Memory B cell (primary cell): ENCODE data around the gene ALCAM.
"Not testable (repeated sequence)": the region's sequence is repeated elsewhere in the genome, so short reads cannot be mapped to it uniquely, and the experiment has no call there.

Experiments
- ATAC-seq: fragments of 150-1000 bp; cut with Tn5 transposase; 2 replicates; pipeline ENCODE4 v1.10.0; 2021; ENCODE audit warnings: low read depth, mild to moderate bottlenecking, moderate library complexity
- DNase-seq, 2 donors: peaks; one replicate each; pipeline ENCODE4 v3.0.0; 2022; ENCODE audit warnings: low spot score in 2 of 2
- H3K27ac Mint-ChIP-seq: one replicate; pipeline ENCODE4 v1.8.0; 2022; ENCODE audit warnings: mild to moderate bottlenecking, moderate library complexity, mixed read lengths
- H3K27me3 Mint-ChIP-seq: one replicate; pipeline ENCODE4 v1.8.0; 2022; ENCODE audit warnings: mixed read lengths
- H3K36me3 Mint-ChIP-seq: one replicate; pipeline ENCODE4 v1.8.0; 2022; ENCODE audit warnings: mild to moderate bottlenecking, mixed read lengths
- H3K4me1 Mint-ChIP-seq: one replicate; pipeline ENCODE4 v1.8.0; 2022; ENCODE audit warnings: mixed read lengths
- H3K4me3 Mint-ChIP-seq: one replicate; pipeline ENCODE4 v1.8.0; 2022; ENCODE audit warnings: mild to moderate bottlenecking, moderate library complexity, mixed read lengths
- H3K9me3 Mint-ChIP-seq: one replicate; pipeline ENCODE4 v1.8.0; 2022; ENCODE audit warnings: mixed read lengths

Gene ALCAM

DNA sequence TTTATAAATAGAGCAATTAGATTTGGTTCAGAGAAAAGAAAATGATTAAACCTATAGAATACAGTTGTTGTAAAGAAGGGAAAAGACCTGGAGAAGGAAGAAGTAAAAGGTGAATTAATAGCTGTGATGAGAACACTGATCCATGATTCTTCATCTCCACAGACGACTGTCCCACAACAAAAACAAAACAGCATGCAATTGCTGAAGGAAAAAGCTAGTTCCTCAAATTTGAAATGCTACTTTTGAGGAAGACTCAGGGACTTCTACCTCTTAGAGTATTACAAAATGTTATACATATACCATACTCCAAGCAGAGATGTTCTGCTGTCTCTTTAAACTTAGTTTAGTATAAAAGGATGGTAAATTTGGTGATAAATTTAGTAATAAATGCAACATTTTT lies 21.5 kb downstream of the ALCAM start:
- Mint-ChIP-seq H3K9me3 (peaks cover 11% of the 10 kb centered on the region), H3K27me3 (no peaks in the 10 kb centered on the region), H3K36me3 (peaks cover 22% of the 10 kb centered on the region), H3K27ac (peak overlapping the region; percentile 51), H3K4me3 (no peak overlapping the region), H3K4me1 (peaks cover 27% of the 10 kb centered on the region)
- ATAC-seq = no peak
- DNase-seq = no peak

DNA sequence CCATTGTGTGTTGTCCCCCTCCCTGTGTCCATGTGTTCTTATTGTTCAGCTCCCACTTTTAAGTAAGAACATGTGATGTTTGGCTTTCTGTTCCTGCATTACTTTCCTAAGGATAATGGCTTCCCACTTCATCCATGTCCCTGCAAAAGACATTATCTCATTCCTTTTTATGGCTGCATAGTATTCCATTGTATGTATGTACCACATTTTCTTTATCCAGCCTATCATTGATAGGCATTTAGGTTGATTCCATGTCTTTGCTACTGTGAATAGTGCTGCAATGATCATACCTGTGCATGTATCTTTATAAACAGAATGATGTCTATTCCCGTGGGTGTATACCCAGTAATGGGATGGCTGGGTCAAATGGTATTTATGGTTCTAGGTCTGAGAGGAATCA lies 23.1 kb downstream of the ALCAM start:
- DNase-seq, H3K4me3 Mint-ChIP-seq, ATAC-seq, H3K27ac Mint-ChIP-seq, H3K27me3 Mint-ChIP-seq: not testable (repeated sequence)
- Mint-ChIP-seq H3K9me3 (peaks cover 10% of the 10 kb centered on the region), H3K36me3 (peaks cover 21% of the 10 kb centered on the region), H3K4me1 (peaks cover 27% of the 10 kb centered on the region)

DNA sequence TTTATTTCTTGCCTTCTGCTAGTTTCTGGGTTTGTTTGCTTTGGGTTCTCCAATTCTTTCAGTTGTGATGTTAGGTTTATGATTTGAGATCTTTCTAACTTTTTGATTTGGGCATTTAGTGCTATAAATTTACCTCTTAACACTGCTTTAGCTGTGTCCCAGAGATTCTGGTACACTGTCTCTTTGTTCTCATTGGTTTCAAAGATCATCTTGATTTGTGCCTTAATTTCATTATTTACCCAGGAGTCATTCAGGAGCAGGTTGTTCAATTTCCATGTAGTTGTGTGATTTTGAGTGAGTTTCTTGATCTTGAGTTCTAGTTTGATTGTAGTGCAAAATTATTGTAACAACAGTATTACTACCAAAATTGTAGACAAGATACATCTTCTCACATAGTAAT lies 25.9 kb downstream of the ALCAM start:
- ATAC-seq, H3K27ac Mint-ChIP-seq, DNase-seq: not testable (repeated sequence)

DNA sequence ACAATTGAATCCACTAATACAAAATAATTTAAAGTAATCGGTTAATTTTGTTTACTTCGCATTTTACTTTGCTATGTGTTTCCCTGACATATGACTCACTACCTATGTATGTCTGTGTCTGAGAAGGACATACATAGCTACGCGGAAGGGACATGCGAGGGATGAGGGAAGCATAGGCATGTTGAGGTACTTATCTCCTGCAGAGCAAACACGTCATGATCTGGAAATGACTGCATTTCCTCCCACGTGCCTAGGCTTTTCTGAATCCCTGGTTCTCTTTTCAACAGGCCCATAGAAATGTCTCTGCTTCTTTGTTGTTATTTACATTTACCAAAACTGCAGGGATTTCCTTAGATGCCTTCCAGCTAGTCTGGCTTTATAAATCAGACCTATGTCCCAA lies 27.5 kb downstream of the ALCAM start:
- no peak overlapping the region for H3K27ac Mint-ChIP-seq
- no peak overlapping the region for H3K4me3 Mint-ChIP-seq
- peaks cover 16% of the 10 kb centered on the region for H3K4me1 Mint-ChIP-seq
- DNase-seq = no peak
- peaks cover 10% of the 10 kb centered on the region for H3K9me3 Mint-ChIP-seq
- H3K36me3 Mint-ChIP-seq = peaks cover 23% of the 10 kb centered on the region
- ATAC-seq = no peak
- H3K27me3 Mint-ChIP-seq = no peaks in the 10 kb centered on the region

More for the DNA sequence above, 25.9 kb downstream of the ALCAM start:
- H3K36me3 Mint-ChIP-seq = peaks cover 25% of the 10 kb centered on the region
- not testable (repeated sequence) for H3K4me3 Mint-ChIP-seq, H3K27me3 Mint-ChIP-seq
- peaks cover 20% of the 10 kb centered on the region for H3K4me1 Mint-ChIP-seq
- H3K9me3 Mint-ChIP-seq = peaks cover 10% of the 10 kb centered on the region

DNA sequence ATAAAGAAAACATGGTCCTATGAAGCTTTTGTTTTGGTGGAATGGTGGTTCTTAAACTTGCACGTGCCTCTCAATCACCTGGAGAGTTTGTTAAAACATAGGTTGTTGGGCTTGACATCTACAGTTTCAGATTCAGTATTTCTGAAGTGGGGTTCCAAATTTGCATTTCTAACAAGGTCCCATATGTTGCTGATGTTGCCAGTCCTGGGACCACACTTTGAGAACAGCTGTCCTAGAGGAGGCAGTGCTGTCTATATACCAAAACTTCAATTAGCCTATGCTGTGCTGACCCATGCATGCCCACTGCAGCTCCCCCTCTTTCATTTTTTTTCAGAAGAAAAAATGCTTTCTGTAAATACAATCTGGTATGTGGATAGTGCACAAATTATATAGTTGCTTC lies 31.3 kb downstream of the ALCAM start:
- Mint-ChIP-seq H3K9me3 (no peaks in the 10 kb centered on the region), H3K36me3 (peaks cover 14% of the 10 kb centered on the region), H3K27ac (no peak overlapping the region), H3K4me3 (no peak overlapping the region), H3K4me1 (peaks cover 14% of the 10 kb centered on the region), H3K27me3 (no peaks in the 10 kb centered on the region)
- ATAC-seq = no peak
- no peak for DNase-seq

DNA sequence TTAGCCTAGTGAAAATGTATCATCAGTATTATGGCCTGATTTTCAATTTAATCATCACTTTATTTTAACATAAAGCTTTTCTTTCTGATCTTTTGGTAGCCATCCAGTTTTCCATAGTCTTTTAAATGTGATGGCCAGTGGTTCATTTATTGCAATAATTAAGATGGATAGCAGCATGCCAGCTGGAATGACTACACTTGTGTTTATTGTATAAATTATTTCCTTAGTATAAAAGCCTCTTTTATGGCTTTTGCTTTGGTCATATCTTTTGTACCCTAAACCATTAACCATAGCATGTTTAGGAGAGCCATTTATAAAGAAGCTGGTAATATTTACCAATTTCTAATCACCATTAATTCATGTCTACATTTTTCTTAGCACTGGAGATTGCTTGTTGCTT lies 31.7 kb downstream of the ALCAM start:
- ATAC-seq (no peak), DNase-seq (no peak)
- Mint-ChIP-seq H3K27ac (no peak overlapping the region), H3K9me3 (no peaks in the 10 kb centered on the region), H3K36me3 (peaks cover 18% of the 10 kb centered on the region), H3K4me3 (no peak overlapping the region), H3K27me3 (no peaks in the 10 kb centered on the region), H3K4me1 (peaks cover 14% of the 10 kb centered on the region)

DNA sequence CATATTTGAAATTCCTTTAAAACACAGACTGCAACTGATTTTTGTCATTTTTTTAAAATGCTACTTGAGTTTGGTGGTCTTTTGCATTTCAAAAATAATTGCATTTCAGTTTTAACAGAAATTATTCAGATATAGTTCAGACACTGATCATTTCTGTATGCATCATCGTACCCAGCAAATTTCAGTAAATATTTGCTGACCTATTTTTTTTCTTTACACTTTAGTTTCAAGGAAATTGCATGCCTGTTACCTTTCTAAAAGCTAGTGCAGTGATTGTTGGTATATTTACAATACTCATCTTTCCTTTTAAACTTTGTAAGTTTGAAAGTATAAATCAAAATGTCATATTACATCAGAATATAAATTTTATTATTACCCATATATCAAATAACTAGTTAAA lies 32.4 kb downstream of the ALCAM start:
- ATAC-seq (no peak), DNase-seq (no peak)
- H3K36me3 Mint-ChIP-seq = peaks cover 25% of the 10 kb centered on the region
- H3K9me3 Mint-ChIP-seq = peaks cover 5% of the 10 kb centered on the region
- no peak overlapping the region for H3K4me3 Mint-ChIP-seq
- H3K4me1 Mint-ChIP-seq = peaks cover 14% of the 10 kb centered on the region
- no peak overlapping the region for H3K27ac Mint-ChIP-seq
- no peaks in the 10 kb centered on the region for H3K27me3 Mint-ChIP-seq

DNA sequence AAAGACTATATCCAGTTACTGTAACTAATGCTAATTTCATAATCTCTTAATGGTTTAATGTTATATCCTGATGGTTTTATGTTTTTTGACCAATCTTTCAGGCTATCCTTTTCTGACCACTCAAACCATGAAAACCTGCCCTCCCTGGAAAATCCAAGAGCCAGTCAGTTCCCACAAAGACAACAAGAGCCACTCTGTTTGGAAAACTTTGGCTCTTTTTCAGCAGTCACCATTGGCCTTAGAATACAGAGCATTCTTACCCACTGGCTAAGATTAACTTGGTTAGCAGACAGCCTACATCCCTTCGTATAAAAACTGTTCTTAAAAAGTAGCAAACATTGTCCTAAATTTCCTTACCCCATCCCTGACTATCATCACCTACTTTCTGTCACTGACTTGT lies 32.9 kb downstream of the ALCAM start:
- H3K27ac Mint-ChIP-seq = no peak overlapping the region
- DNase-seq = no peak
- H3K36me3 Mint-ChIP-seq = peaks cover 27% of the 10 kb centered on the region
- no peaks in the 10 kb centered on the region for H3K27me3 Mint-ChIP-seq
- peaks cover 5% of the 10 kb centered on the region for H3K9me3 Mint-ChIP-seq
- peaks cover 14% of the 10 kb centered on the region for H3K4me1 Mint-ChIP-seq
- no peak for ATAC-seq
- no peak overlapping the region for H3K4me3 Mint-ChIP-seq

DNA sequence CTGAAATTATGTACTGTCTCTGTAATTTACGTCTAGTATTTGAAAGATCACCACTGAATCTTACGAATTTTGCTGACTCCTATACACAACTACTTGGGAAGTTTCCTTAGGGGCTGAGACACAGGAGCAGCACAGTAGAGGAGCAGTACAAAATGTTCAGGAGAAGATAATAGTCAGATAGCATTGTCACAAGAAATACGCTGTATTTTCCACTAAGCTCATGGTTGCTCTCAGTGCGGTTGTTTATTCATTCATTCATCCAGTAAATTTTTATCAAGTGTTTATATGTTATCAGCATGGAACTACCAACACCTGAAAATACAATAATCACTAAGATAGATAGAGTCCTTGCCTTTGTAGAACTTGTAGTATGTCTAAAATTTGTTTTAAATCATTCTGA lies 34.5 kb downstream of the ALCAM start:
- H3K4me1 Mint-ChIP-seq = peaks cover 9% of the 10 kb centered on the region
- ATAC-seq (no peak), DNase-seq (no peak)
- H3K27ac Mint-ChIP-seq = no peak overlapping the region
- no peaks in the 10 kb centered on the region for H3K27me3 Mint-ChIP-seq
- peaks cover 26% of the 10 kb centered on the region for H3K36me3 Mint-ChIP-seq
- H3K4me3 Mint-ChIP-seq = no peak overlapping the region
- H3K9me3 Mint-ChIP-seq = peaks cover 5% of the 10 kb centered on the region

DNA sequence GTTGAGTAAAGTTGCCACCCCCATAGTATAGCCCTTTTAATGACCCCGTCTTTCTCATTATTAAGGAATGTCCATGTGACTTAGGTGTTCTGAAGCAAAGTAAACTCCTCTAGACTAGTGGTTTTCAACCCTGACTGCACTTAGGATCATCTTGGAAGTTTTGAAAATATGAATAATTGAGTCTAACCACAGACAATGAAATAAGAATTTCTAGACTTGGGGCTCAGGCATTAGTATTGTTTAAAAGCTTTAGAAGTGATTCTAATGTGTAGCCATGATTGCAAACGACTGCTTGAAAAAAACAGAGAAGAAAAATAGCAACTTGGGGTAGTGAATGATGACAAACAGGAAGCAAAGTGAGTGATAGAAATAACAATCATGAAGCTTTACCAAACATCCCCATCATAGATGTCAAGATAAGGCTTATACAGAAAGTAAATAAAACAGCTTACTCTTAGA lies 35.0 kb downstream of the ALCAM start:
- H3K27ac Mint-ChIP-seq = no peak overlapping the region
- H3K9me3 Mint-ChIP-seq = peaks cover 5% of the 10 kb centered on the region
- ATAC-seq (no peak), DNase-seq (no peak)
- peaks cover 8% of the 10 kb centered on the region for H3K4me1 Mint-ChIP-seq
- no peaks in the 10 kb centered on the region for H3K27me3 Mint-ChIP-seq
- no peak overlapping the region for H3K4me3 Mint-ChIP-seq
- peaks cover 28% of the 10 kb centered on the region for H3K36me3 Mint-ChIP-seq

DNA sequence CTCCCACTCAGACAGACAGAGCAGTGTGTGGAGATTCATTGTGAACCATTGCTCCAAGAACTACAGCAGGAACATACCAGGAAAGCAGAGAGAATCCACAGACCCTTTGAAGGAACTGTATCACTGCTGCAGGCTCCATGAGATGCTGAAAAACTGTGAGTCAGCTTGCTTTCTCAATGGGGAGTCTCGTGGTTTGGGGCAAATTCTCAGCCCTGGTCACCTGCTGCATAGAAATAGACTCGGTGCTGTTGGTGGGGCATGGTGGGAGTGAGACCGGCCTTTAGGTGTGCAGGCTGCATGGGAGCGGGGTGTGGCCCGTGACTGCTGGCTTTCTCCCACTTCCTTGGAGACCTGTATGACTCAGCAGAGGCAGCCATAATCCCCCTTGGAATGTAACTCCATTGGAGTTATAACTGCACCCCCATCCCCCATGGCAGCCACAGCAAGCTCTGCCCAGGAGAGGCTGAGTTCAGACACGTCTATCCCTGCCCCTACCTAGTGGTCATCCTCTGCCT lies 35.6 kb downstream of the ALCAM start:
- Mint-ChIP-seq H3K27ac (no peak overlapping the region), H3K4me1 (peaks cover 8% of the 10 kb centered on the region), H3K27me3 (no peaks in the 10 kb centered on the region), H3K4me3 (no peak overlapping the region), H3K9me3 (peaks cover 5% of the 10 kb centered on the region), H3K36me3 (peaks cover 28% of the 10 kb centered on the region)
- DNase-seq (no peak), ATAC-seq (no peak)

DNA sequence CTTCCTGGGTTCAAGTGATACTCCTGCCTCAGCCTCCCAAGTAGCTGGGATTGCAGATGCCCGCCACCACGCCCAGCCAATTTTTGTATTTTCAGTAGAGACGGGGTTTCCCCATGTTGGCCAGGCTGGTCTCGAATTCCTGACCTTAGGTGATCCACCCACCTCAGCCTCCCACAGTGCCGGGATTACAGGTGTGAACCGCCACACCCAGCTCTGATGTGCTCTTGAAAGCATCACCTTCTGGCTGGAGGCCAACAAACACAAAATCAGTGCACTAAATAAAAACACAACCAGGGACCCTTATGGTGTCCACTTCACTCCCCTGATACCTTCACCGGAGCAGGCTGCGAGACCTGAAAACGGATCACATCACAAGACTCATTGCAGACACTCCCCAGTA lies 36.3 kb downstream of the ALCAM start:
- H3K9me3 Mint-ChIP-seq, H3K27me3 Mint-ChIP-seq, H3K4me3 Mint-ChIP-seq, ATAC-seq, H3K4me1 Mint-ChIP-seq, H3K27ac Mint-ChIP-seq, DNase-seq: not testable (repeated sequence)
- peaks cover 28% of the 10 kb centered on the region for H3K36me3 Mint-ChIP-seq

DNA sequence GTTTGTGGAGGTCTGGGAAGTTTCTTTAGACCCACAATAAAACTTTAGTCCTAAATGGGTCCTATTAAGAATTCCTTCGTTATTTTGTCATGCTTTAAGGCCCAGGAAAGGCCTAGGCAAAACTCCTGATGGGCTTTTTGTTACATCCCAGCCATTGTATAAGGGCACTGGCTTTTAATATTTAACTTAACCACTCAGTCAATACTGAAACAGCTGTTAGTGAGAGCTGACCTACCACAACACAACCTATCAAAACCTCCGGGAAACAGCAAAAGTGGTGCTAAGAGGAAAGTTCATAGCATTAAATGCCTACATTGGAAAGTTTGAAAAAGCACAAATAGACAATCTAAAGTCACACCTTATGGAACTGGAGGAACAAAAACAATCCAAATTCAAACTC lies 39.6 kb downstream of the ALCAM start:
- Mint-ChIP-seq H3K9me3 (peaks cover 5% of the 10 kb centered on the region), H3K4me3 (no peak overlapping the region), H3K27me3 (no peaks in the 10 kb centered on the region), H3K4me1 (peaks cover 8% of the 10 kb centered on the region), H3K36me3 (peaks cover 23% of the 10 kb centered on the region), H3K27ac (no peak overlapping the region)
- ATAC-seq = no peak
- no peak for DNase-seq

DNA sequence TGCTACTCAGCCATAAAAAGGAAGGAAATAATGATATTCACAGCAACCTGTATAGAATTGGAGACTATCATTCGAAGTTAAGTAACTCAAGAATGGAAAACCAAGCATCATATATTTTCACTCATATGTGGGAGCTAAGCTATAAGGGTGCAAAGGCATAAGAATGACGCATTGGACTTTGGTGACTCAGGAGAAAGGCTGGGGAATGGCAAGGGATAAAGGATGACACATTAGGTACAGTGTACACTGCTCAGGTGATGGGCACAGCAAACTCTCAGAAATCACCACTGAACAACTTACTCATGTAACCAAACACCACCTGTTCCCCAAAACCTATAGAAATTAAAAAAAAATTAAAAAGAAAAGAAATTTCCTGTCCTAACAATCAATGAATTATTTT lies 42.7 kb downstream of the ALCAM start:
- ATAC-seq = no peak
- Mint-ChIP-seq H3K27me3 (no peaks in the 10 kb centered on the region), H3K4me3 (no peak overlapping the region), H3K4me1 (peaks cover 15% of the 10 kb centered on the region), H3K9me3 (no peaks in the 10 kb centered on the region), H3K36me3 (peaks cover 6% of the 10 kb centered on the region), H3K27ac (no peak overlapping the region)
- no peak for DNase-seq

DNA sequence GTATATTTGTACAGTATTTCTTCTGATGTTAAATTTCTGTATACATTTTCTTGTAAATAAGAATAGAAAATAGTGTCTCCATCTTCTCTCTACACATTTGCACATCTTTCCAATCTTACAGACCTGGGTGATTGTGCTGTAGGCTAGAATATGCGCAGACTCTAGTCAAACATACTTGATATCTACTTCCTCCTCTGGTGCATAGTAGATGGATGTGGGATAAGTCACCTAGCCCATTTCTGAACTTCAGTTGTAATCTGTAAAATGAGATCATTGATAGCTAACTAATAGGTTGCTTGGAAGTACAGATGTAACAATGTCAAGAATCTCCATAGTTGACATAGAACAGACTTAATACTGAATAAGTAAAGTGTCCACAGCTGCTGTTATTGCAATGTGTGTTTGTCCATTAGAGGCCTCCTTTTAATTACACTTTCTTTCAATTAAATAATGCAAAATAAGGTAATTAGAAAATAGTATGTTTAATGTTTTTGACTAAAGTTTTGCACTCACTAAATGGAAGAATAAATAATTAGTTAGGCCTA lies 46.7 kb downstream of the ALCAM start:
- DNase-seq (no peak), ATAC-seq (no peak)
- H3K4me3 Mint-ChIP-seq = no peak overlapping the region
- no peaks in the 10 kb centered on the region for H3K36me3 Mint-ChIP-seq
- H3K4me1 Mint-ChIP-seq = peaks cover 39% of the 10 kb centered on the region
- H3K27me3 Mint-ChIP-seq = no peaks in the 10 kb centered on the region
- H3K27ac Mint-ChIP-seq = no peak overlapping the region
- no peaks in the 10 kb centered on the region for H3K9me3 Mint-ChIP-seq
